HCT116 (cell line): Measurements from ENCODE around the gene REPS1. TPM values are rescaled to one million over a fixed set of nuclear protein-coding genes. Genes with fewer than 3 reads are reported as not detected.
A peak's percentile ranks its signal among the peaks of the same experiment; 100 is the strongest.
"Not testable (repeated sequence)": the region's sequence is repeated elsewhere in the genome, so short reads cannot be mapped to it uniquely, and the experiment has no call there.

Experiments used
- ATAC-seq: fragments of 200-7000 bp; cut with Tn5 transposase; 2 replicates; pipeline ENCODE4 v1.9.1; 2020; ENCODE audit warnings: mild to moderate bottlenecking, moderate library complexity
- BruUV-seq: library from RNA; stranded (reverse); fragments of 400-500 nt; replicated peaks from 2 replicates; lab custom pipeline; 2021; lab: Mats Ljungman, UMichigan
- CTCF ChIA-PET: fragments of 300-600 bp; sonication (Branson Sonifier 250); formaldehyde crosslinking; loops from one replicate; lab custom pipeline; 2021; ENCODE audit warnings: antibody characterized with exemption; lab: Charles Lee
- POLR2A ChIA-PET: fragments of 300-600, 350-600 bp; sonication (Branson Sonifier 250); formaldehyde crosslinking; loops from one replicate; lab custom pipeline; 2021; ENCODE audit warnings: antibody characterized with exemption; lab: Charles Lee
- RAD21 ChIA-PET, 2 experiments: fragments of 300-600 bp; sonication (Branson Sonifier 250); formaldehyde crosslinking; loops; one replicate each; lab custom pipeline; 2023; ENCODE audit warnings: low total read pairs in 2 of 2; ENCODE audit not compliant: uncharacterized antibody in 2 of 2, unreplicated experiment in 2 of 2, low non-redundant PET in 1 of 2; lab: Charles Lee
- DNase-seq: peaks from one replicate; pipeline ENCODE4 v3.0.0-alpha.2; 2010; ENCODE audit warnings: low read depth, low spot score
- H2AFZ ChIP-seq: fragments of 200-600 bp; shearing (Covaris generic), sonication (generic); 2 replicates; pipeline ENCODE4 v1.6.1; 2017; ENCODE audit warnings: low read depth, mixed run types, mixed read lengths, antibody characterized with exemption, low read length; ENCODE audit not compliant: poor library complexity, severe bottlenecking
- H3K27ac ChIP-seq: 2 replicates; pipeline ENCODE4 v1.5.1; 2012; ENCODE audit warnings: low read depth, low read length
- H3K27me3 ChIP-seq: fragments of 200-600 bp; sonication (generic); 2 replicates; pipeline ENCODE4 v1.6.1; 2016; ENCODE audit warnings: mixed run types, low read length, mixed read lengths; ENCODE audit not compliant: insufficient read depth
- H3K36me3 ChIP-seq, 2 experiments: fragments of 200-500 bp in 1 of 2; fragments of 200-600 bp in 1 of 2; sonication (Bioruptor generic) in 1 of 2; sonication (generic) in 1 of 2; 2 replicates each; pipeline versions ENCODE4 v1.5.1 to v1.6.1; 2014 to 2016; ENCODE audit warnings: low read length in 2 of 2, inconsistent platforms in 1 of 2, mixed read lengths in 1 of 2, mixed run types in 1 of 2; ENCODE audit not compliant: insufficient read depth in 2 of 2, control insufficient read depth in 1 of 2
- H3K4me1 ChIP-seq, 2 experiments: fragments of 200-600 bp in 1 of 2; sonication (generic) in 1 of 2; 2 replicates each; pipeline versions ENCODE4 v1.5.1 to v1.6.1; 2012 to 2017; ENCODE audit warnings: low read length in 2 of 2, inconsistent platforms in 1 of 2, mild to moderate bottlenecking in 1 of 2, mixed read lengths in 1 of 2, mixed run types in 1 of 2, moderate library complexity in 1 of 2; ENCODE audit not compliant: insufficient read depth in 2 of 2, control insufficient read depth in 1 of 2
- H3K4me2 ChIP-seq: fragments of 200-600 bp; sonication (generic); 2 replicates; pipeline ENCODE4 v1.6.1; 2017; ENCODE audit warnings: mixed run types, low read length, mixed read lengths
- H3K4me3 ChIP-seq, 2 experiments: fragments of 200-600 bp in 1 of 2; sonication (generic) in 1 of 2; replicated peaks in 1 of 2; 2 replicates each; pipeline ENCODE4 v1.5.1; 2011 to 2016; ENCODE audit warnings: low read length in 2 of 2, control low read depth in 1 of 2, low read depth in 1 of 2, mild to moderate bottlenecking in 1 of 2, mixed read lengths in 1 of 2, mixed run types in 1 of 2
- H3K79me2 ChIP-seq: fragments of 200-600 bp; sonication (generic); 2 replicates; pipeline ENCODE4 v1.6.1; 2017; ENCODE audit warnings: mild to moderate bottlenecking, mixed run types, low read length, moderate library complexity, mixed read lengths; ENCODE audit not compliant: insufficient read depth
- H3K9ac ChIP-seq: fragments of 200-600 bp; sonication (generic); 2 replicates; pipeline ENCODE4 v1.6.1; 2016; ENCODE audit warnings: low read length, mixed read lengths
- H3K9me2 ChIP-seq: fragments of 200-600 bp; sonication (generic), shearing (Covaris generic); 2 replicates; pipeline ENCODE4 v1.6.1; 2017; ENCODE audit warnings: mixed run types, mild to moderate bottlenecking, moderate library complexity; ENCODE audit not compliant: insufficient read depth
- H3K9me3 ChIP-seq, 2 experiments: fragments of 200-500 bp in 1 of 2; fragments of 200-600 bp in 1 of 2; sonication (Bioruptor generic) in 1 of 2; sonication (generic) in 1 of 2; 2 replicates each; pipeline ENCODE4 v1.6.1; 2014 to 2017; ENCODE audit warnings: low read length in 2 of 2, mixed read lengths in 2 of 2, inconsistent platforms in 1 of 2, low read depth in 1 of 2, mild to moderate bottlenecking in 1 of 2, mixed run types in 1 of 2, moderate library complexity in 1 of 2; ENCODE audit not compliant: control insufficient read depth in 1 of 2, insufficient read depth in 1 of 2
- H4K20me1 ChIP-seq: fragments of 200-600 bp; sonication (generic), shearing (Covaris generic); 2 replicates; pipeline ENCODE4 v1.6.1; 2017; ENCODE audit warnings: mixed run types, mild to moderate bottlenecking, moderate library complexity; ENCODE audit not compliant: insufficient read depth
- CBX3 ChIP-seq: IDR thresholded peaks from 2 replicates; pipeline ENCODE4 v1.6.1; 2012; ENCODE audit warnings: low read depth
- EGR1 ChIP-seq: IDR thresholded peaks from 2 replicates; pipeline ENCODE4 v1.6.1; 2012; ENCODE audit warnings: low read depth
- FOSL1 ChIP-seq: IDR thresholded peaks from 2 replicates; pipeline ENCODE4 v1.6.1; 2012; ENCODE audit warnings: low read depth
- JUND ChIP-seq: IDR thresholded peaks from 2 replicates; pipeline ENCODE4 v1.6.1; 2012
- POLR2A ChIP-seq: IDR thresholded peaks from 2 replicates; pipeline ENCODE4 v1.7.0; 2011; ENCODE audit warnings: borderline replicate concordance; ENCODE audit not compliant: insufficient read depth, insufficient read length; ENCODE audit errors: extremely low read depth
- RAD21 ChIP-seq: IDR thresholded peaks from 2 replicates; pipeline ENCODE4 v1.6.1; 2012; ENCODE audit warnings: low read depth, mild to moderate bottlenecking
- TCF7L2 ChIP-seq: IDR thresholded peaks from 2 replicates; pipeline ENCODE4 v1.7.0; 2011; ENCODE audit warnings: borderline replicate concordance, inconsistent platforms; ENCODE audit not compliant: insufficient read depth, insufficient read length; ENCODE audit errors: extremely low read depth
- intact Hi-C: fragments of 100-400 bp; cut with micrococcal nuclease; formaldehyde crosslinking; loops from 2 replicates; pipeline ENCODE4 v1.10.0; 2022
- total RNA-seq: library from RNA; stranded (reverse); gene quantifications from one replicate; pipeline ENCODE4 v1.2.1, GENCODE V29; 2021; ENCODE audit not compliant: unreplicated experiment
- TF ChIP-seq, protein P1 (sequence below), 3 experiments: fragments of 200-600 bp in 1 of 3; sonication (generic) in 1 of 3; IDR thresholded peaks in 2 of 3; conservative IDR thresholded peaks in 1 of 3; 2 replicates each; pipeline ENCODE4 v1.5.1; 2012 to 2017; ENCODE audit warnings: low read depth in 2 of 3, low read length in 2 of 3, antibody characterized with exemption in 1 of 3, borderline replicate concordance in 1 of 3, control low read depth in 1 of 3, mild to moderate bottlenecking in 1 of 3, mixed read lengths in 1 of 3, mixed run types in 1 of 3, moderate library complexity in 1 of 3; ENCODE audit not compliant: insufficient read depth in 1 of 3
- TF ChIP-seq, protein P2 (sequence below): IDR thresholded peaks from 2 replicates; pipeline ENCODE4 v1.6.1; 2012

Gene REPS1
- total RNA-seq, 1 experiment from 2014 or later = 52.7 TPM

DNA sequence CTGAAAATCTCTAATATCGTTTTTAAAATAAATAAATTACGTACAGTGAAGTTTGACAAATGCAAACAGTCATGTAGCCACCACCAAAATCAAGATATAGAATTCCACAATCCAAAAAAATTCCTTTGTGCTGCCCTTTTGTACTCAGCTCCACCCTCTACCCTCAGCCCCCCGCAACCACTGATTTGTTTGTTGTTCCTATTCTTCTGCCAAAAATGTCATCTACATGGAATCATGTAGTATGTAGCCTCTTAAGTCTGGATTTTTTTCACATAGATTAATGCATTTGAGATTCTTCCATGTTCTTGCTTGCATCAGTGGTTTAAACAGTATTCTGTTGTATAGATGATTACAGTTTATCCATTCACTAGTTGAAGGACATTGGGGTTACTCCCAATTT lies 8.5 kb upstream of the REPS1 start:
- Histone ChIP-seq H3K27ac (no peak overlapping the region), H3K9me2 (no peaks in the 10 kb centered on the region), H3K4me2 (no peak overlapping the region), H3K9me3 (no peaks in the 10 kb centered on the region), H3K4me1 (no peaks in the 10 kb centered on the region), H2AFZ (peak overlapping the region; percentile 16)
- DNase-seq = no peak
- TF ChIP-seq RAD21 (no peak), POLR2A (no peak), FOSL1 (no peak), TCF7L2 (no peak), EGR1 (no peak), JUND (no peak), CBX3 (no peak)
- TF ChIP-seq, protein P1, sequence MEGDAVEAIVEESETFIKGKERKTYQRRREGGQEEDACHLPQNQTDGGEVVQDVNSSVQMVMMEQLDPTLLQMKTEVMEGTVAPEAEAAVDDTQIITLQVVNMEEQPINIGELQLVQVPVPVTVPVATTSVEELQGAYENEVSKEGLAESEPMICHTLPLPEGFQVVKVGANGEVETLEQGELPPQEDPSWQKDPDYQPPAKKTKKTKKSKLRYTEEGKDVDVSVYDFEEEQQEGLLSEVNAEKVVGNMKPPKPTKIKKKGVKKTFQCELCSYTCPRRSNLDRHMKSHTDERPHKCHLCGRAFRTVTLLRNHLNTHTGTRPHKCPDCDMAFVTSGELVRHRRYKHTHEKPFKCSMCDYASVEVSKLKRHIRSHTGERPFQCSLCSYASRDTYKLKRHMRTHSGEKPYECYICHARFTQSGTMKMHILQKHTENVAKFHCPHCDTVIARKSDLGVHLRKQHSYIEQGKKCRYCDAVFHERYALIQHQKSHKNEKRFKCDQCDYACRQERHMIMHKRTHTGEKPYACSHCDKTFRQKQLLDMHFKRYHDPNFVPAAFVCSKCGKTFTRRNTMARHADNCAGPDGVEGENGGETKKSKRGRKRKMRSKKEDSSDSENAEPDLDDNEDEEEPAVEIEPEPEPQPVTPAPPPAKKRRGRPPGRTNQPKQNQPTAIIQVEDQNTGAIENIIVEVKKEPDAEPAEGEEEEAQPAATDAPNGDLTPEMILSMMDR (IDR thresholded peaks at IDR 0.05 in 2 of 3, conservative IDR thresholded peaks at IDR 0.05 in 1 of 3; ENCODE audit: borderline replicate concordance in 1 of 3, insufficient read depth in 1 of 3, low read depth in 2 of 3, low read length in 2 of 3) = no peak
- TF ChIP-seq, protein P2, sequence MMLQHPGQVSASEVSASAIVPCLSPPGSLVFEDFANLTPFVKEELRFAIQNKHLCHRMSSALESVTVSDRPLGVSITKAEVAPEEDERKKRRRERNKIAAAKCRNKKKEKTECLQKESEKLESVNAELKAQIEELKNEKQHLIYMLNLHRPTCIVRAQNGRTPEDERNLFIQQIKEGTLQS = no peak
- TF ChIP-seq, all 23 proteins: peak for 0
- ChIA-PET POLR2A (no interaction called here), CTCF (no interaction called here), RAD21 (no interaction called here)
- H3K4me3 ChIP-seq = no peak overlapping the region
- H3K36me3 ChIP-seq = no peaks in the 10 kb centered on the region
- no peak for ATAC-seq
- H3K79me2 ChIP-seq = no peaks in the 10 kb centered on the region
- intact Hi-C loops = no loop called here
- no peak overlapping the region for H3K9ac ChIP-seq
- no TSS peak for BruUV-seq
- H4K20me1 ChIP-seq = no peaks in the 10 kb centered on the region
- no peaks in the 10 kb centered on the region for H3K27me3 ChIP-seq

DNA sequence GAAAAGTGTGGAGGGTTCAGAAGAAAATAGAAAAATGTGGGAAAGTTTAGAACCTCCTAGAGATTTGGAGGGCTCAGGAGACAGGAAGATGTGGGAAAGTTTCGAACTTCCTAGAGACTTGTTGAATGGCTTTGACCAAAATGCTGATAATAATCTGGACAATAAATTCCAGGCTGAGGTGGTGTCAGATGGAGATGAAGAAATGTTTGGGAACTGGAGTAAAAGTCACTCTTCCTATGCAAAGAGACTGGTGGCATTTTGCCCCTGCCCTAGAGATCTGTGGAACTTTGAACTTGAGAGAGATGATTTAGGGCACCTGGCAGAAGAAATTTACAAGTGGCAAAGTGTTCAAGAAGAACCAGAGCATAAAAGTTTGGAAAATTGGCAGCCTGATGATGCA lies 5.4 kb upstream of the REPS1 start:
- CTCF ChIA-PET, H3K9me2 ChIP-seq, H3K9ac ChIP-seq, intact Hi-C loops, H3K36me3 ChIP-seq, H3K4me3 ChIP-seq, DNase-seq, H3K79me2 ChIP-seq, H3K4me1 ChIP-seq, H3K27me3 ChIP-seq, ATAC-seq, POLR2A ChIA-PET, H4K20me1 ChIP-seq, H2AFZ ChIP-seq, H3K4me2 ChIP-seq, BruUV-seq, H3K9me3 ChIP-seq, RAD21 ChIA-PET, H3K27ac ChIP-seq: not testable (repeated sequence)

DNA sequence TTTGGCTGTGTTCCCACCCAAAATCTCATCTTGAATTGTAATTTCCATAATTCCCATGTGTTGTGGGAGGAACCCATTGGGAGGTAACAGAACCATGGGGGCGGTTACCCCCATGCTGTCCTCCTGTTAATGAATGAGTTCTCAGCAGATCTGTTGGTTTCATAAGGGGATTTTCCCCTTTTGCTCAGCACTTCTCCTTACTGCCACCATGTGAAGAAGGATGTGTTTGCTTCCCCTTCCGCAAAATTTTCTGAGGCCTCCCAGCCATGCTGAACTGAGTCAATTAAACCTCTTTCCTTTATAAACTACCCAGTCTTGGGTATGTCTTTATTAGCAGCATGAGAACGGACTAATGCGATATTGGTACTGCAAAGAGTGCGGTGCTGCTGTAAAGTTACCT lies 4.9 kb upstream of the REPS1 start:
- H3K4me3 ChIP-seq, CTCF ChIA-PET, H4K20me1 ChIP-seq, H3K4me2 ChIP-seq, RAD21 ChIA-PET, H2AFZ ChIP-seq, H3K9me2 ChIP-seq, H3K27me3 ChIP-seq, H3K9ac ChIP-seq, H3K79me2 ChIP-seq, H3K36me3 ChIP-seq, H3K4me1 ChIP-seq, intact Hi-C loops, DNase-seq, POLR2A ChIA-PET, H3K27ac ChIP-seq, ATAC-seq, H3K9me3 ChIP-seq, BruUV-seq: not testable (repeated sequence)
